T-helper 1 cell treated with Interleukin-12 subunit alpha and Interleukin-12 subunit beta and Interleukin-4 antibody, amounts not matched to agents 30 μg/mL and 1 μg/mL, for 36 hours (primary cell): ENCODE results near the gene SLC24A3.

Source experiments
- H3K27ac Mint-ChIP-seq: one replicate; pipeline ENCODE4 v1.8.0; 2021; ENCODE audit warnings: mild to moderate bottlenecking, mixed read lengths
- H3K27me3 Mint-ChIP-seq: one replicate; pipeline ENCODE4 v1.8.0; 2021; ENCODE audit warnings: low read depth, mixed read lengths
- H3K36me3 Mint-ChIP-seq: one replicate; pipeline ENCODE4 v1.8.0; 2021; ENCODE audit warnings: low read depth, mixed read lengths
- H3K4me1 Mint-ChIP-seq: one replicate; pipeline ENCODE4 v1.8.0; 2021; ENCODE audit warnings: low read depth, mixed read lengths
- H3K4me3 Mint-ChIP-seq: one replicate; pipeline ENCODE4 v1.8.0; 2021; ENCODE audit warnings: mild to moderate bottlenecking, moderate library complexity, mixed read lengths
- H3K9me3 Mint-ChIP-seq: one replicate; pipeline ENCODE4 v1.8.0; 2021; ENCODE audit warnings: mixed read lengths

The SLC24A3 gene

GRCh38 chr20:19429538-19429937 is 217.1 kb downstream of the SLC24A3 start:
- no peak overlapping the region for H3K27ac Mint-ChIP-seq
- H3K36me3 Mint-ChIP-seq = no peaks in the 10 kb centered on the region
- H3K4me1 Mint-ChIP-seq = no peaks in the 10 kb centered on the region

DNA sequence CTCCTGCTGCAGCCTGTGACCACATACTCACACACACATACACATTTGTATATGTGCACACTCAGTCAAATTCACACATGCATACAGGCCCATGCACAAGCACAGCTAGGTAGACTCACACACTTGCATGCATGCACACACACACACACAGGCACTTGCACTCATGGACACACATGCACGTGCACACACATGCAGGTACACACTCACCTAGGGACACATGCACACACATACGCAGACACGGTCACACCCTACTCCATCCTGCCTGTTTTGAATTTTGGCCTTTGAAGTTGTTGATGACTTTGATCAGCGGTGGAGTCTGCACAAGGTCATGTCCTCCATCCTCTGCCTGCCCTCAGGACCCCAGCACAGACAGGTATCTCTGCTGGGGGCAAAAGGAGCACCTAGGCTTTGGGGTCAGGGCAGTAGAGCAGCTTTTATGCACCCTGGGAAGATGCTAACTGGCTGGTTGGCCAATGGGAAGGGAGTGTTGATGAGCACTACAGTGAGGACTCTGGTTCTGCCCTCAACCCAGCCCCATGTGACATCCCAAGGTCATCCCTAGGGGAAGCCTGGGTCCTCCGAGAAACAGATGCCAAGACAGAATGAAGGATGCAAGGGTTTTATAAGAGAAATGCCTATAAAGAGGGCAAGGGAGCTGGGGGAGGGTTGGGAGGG is 218.3 kb downstream of the SLC24A3 start:
- no peaks in the 10 kb centered on the region for H3K4me1 Mint-ChIP-seq
- H3K27me3 Mint-ChIP-seq = no peaks in the 10 kb centered on the region
- H3K36me3 Mint-ChIP-seq = no peaks in the 10 kb centered on the region
- H3K9me3 Mint-ChIP-seq = no peaks in the 10 kb centered on the region
- no peak overlapping the region for H3K27ac Mint-ChIP-seq
- H3K4me3 Mint-ChIP-seq = no peak overlapping the region

More at GRCh38 chr20:19429538-19429937, 217.1 kb downstream of the SLC24A3 start:
- Mint-ChIP-seq H3K4me3 (no peak overlapping the region), H3K27me3 (no peaks in the 10 kb centered on the region), H3K9me3 (no peaks in the 10 kb centered on the region)

- Mint-ChIP-seq H3K4me3 (no peak overlapping the region), H3K9me3 (no peaks in the 10 kb centered on the region), H3K27ac (no peak overlapping the region), H3K27me3 (no peaks in the 10 kb centered on the region), H3K36me3 (no peaks in the 10 kb centered on the region), H3K4me1 (no peaks in the 10 kb centered on the region)
Measured at GRCh38 chr20:19431316-19431700, 218.9 kb downstream of the SLC24A3 start.

DNA sequence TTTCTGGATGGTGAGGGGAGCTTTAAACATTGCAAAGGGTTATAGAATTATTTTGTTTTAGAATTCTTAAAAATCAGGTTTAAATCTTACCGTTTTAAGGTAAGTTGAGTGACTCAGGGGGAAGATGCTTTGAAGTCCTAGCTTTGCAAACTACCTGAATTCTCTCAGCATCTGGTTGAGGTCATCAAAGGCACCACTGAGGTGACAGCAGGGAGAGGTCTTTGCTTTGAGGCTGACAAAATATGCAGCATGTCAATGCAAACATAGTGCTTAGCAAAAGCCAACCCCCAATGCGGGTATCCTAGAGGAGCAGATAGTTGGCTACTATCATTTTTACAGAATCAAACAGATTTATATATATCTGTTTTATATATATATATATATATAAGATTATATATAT is 219.5 kb downstream of the SLC24A3 start:
- no peaks in the 10 kb centered on the region for H3K27me3 Mint-ChIP-seq
- H3K36me3 Mint-ChIP-seq = no peaks in the 10 kb centered on the region
- no peak overlapping the region for H3K4me3 Mint-ChIP-seq
- H3K9me3 Mint-ChIP-seq = no peaks in the 10 kb centered on the region
- H3K4me1 Mint-ChIP-seq = no peaks in the 10 kb centered on the region
- no peak overlapping the region for H3K27ac Mint-ChIP-seq

DNA sequence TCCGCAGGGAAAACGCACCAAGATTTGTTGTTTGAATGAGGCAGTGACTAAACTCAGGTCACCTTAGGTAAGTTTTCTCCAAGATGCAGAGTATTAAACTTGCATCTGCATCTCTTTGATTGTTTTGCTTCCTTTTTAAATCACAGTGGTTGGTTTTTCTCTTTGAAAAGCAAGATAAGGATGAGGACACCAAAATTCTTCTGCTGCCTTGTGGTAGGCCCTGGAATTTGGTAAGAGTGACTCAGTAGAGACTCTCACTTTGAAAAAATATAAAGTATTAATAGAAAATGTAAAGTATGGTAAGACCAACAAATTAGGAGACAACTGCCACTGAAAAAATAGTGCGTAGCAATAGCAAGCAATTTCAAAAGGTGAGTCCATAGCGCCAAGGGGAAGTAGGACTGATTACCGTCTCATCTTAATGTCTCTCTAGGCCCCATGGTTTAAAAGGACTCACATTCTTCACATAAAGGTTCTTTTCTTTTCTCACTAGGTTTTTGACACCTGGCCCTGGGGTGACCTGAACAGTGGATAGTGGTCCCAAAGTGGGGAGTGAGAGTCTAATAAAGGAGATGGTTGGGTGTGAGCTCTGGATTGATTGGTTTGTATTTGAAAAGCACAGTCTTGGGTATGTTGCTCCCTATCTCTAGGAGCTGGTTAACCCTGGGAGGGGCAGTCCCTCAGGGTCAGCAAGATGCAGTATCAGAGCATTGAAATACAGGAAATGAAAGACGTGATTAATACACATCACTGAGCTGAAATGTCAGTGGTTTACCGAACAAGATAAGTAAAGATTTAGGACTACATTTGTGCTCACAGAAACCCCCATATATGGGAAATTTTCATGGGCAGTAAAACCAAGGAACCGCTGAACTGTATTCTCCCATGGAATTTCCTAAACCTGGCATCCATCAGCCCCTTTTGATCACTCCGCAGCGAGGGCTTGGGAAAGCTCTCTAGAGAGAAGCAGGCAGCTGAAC is 221.2 kb downstream of the SLC24A3 start:
- no peaks in the 10 kb centered on the region for H3K4me1 Mint-ChIP-seq
- no peaks in the 10 kb centered on the region for H3K36me3 Mint-ChIP-seq
- no peak overlapping the region for H3K27ac Mint-ChIP-seq
- no peak overlapping the region for H3K4me3 Mint-ChIP-seq
- no peaks in the 10 kb centered on the region for H3K27me3 Mint-ChIP-seq
- H3K9me3 Mint-ChIP-seq = no peaks in the 10 kb centered on the region

DNA sequence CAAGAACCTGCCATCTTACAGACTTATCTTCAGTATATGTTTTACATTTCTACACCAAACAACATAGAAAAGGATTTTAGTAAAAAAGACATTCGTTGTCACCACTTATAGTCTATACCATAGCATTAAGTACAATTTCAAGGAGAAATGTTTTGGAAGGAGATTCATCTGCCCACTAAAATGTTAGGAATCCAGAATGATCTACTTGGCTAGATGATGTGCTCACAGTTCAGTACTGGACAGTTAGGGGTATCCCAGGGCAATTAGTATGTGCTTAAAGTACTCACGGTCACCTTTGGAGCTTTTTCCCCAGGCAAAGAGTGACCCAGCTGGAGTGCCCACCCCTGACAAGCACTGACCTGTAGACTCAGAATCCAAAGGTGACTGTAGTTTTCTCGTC is 222.9 kb downstream of the SLC24A3 start:
- Mint-ChIP-seq H3K4me1 (no peaks in the 10 kb centered on the region), H3K27me3 (no peaks in the 10 kb centered on the region), H3K36me3 (no peaks in the 10 kb centered on the region), H3K9me3 (no peaks in the 10 kb centered on the region), H3K27ac (no peak overlapping the region), H3K4me3 (no peak overlapping the region)

- no peak overlapping the region for H3K27ac Mint-ChIP-seq
- no peaks in the 10 kb centered on the region for H3K27me3 Mint-ChIP-seq
- H3K9me3 Mint-ChIP-seq = no peaks in the 10 kb centered on the region
- no peak overlapping the region for H3K4me3 Mint-ChIP-seq
- no peaks in the 10 kb centered on the region for H3K4me1 Mint-ChIP-seq
- no peaks in the 10 kb centered on the region for H3K36me3 Mint-ChIP-seq
Measured at GRCh38 chr20:19435821-19436220, 223.4 kb downstream of the SLC24A3 start.

GRCh38 chr20:19438488-19438887 is 226.0 kb downstream of the SLC24A3 start:
- no peak overlapping the region for H3K4me3 Mint-ChIP-seq

GRCh38 chr20:19440660-19441527 is 228.5 kb downstream of the SLC24A3 start:
- Mint-ChIP-seq H3K27me3 (no peaks in the 10 kb centered on the region), H3K4me1 (peaks cover 3% of the 10 kb centered on the region), H3K4me3 (no peak overlapping the region), H3K27ac (no peak overlapping the region), H3K9me3 (peaks cover 8% of the 10 kb centered on the region), H3K36me3 (no peaks in the 10 kb centered on the region)

More at GRCh38 chr20:19438488-19438887, 226.0 kb downstream of the SLC24A3 start:
- no peaks in the 10 kb centered on the region for H3K27me3 Mint-ChIP-seq
- H3K4me1 Mint-ChIP-seq = peaks cover 3% of the 10 kb centered on the region
- no peaks in the 10 kb centered on the region for H3K36me3 Mint-ChIP-seq
- peaks cover 1% of the 10 kb centered on the region for H3K9me3 Mint-ChIP-seq
- H3K27ac Mint-ChIP-seq = no peak overlapping the region

DNA sequence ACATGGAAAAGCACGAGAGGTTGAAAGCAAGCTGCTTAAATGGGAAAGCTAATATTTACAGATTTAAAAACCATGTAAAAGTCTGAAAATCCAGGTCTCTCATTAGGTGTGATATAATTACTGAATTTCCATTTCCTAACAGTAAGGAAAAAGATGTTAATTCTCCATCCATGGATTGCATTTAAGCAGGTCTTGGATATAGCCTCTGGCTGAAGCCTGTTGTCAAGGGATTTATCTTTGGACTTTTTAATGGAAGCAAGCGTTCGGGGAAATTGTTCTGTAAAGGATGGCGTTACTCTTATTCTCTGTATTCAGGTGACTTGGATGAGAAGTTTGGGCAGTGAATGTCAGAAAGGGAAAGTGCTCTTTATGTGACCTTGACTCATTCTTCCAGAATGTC is 233.8 kb downstream of the SLC24A3 start:
- H3K27me3 Mint-ChIP-seq = no peaks in the 10 kb centered on the region
- H3K9me3 Mint-ChIP-seq = peaks cover 16% of the 10 kb centered on the region
- no peak overlapping the region for H3K27ac Mint-ChIP-seq
- H3K4me1 Mint-ChIP-seq = peaks cover under 1% of the 10 kb centered on the region
- no peaks in the 10 kb centered on the region for H3K36me3 Mint-ChIP-seq
- H3K4me3 Mint-ChIP-seq = no peak overlapping the region

- H3K27me3 Mint-ChIP-seq = no peaks in the 10 kb centered on the region
- peaks cover 13% of the 10 kb centered on the region for H3K9me3 Mint-ChIP-seq
- H3K4me3 Mint-ChIP-seq = no peak overlapping the region
- H3K36me3 Mint-ChIP-seq = no peaks in the 10 kb centered on the region
- H3K4me1 Mint-ChIP-seq = no peaks in the 10 kb centered on the region
- H3K27ac Mint-ChIP-seq = no peak overlapping the region
Measured at GRCh38 chr20:19448632-19449031, 236.2 kb downstream of the SLC24A3 start.

- no peaks in the 10 kb centered on the region for H3K36me3 Mint-ChIP-seq
- no peaks in the 10 kb centered on the region for H3K27me3 Mint-ChIP-seq
- H3K4me3 Mint-ChIP-seq = no peak overlapping the region
- H3K27ac Mint-ChIP-seq = no peak overlapping the region
- peaks cover 12% of the 10 kb centered on the region for H3K9me3 Mint-ChIP-seq
- no peaks in the 10 kb centered on the region for H3K4me1 Mint-ChIP-seq
Measured at GRCh38 chr20:19449051-19449450, 236.6 kb downstream of the SLC24A3 start.

GRCh38 chr20:19451231-19451922 is 238.9 kb downstream of the SLC24A3 start:
- Mint-ChIP-seq H3K4me1 (no peaks in the 10 kb centered on the region), H3K9me3 (peaks cover 8% of the 10 kb centered on the region), H3K4me3 (no peak overlapping the region), H3K27ac (no peak overlapping the region), H3K27me3 (no peaks in the 10 kb centered on the region), H3K36me3 (no peaks in the 10 kb centered on the region)

- no peaks in the 10 kb centered on the region for H3K4me1 Mint-ChIP-seq
- no peak overlapping the region for H3K4me3 Mint-ChIP-seq
- H3K9me3 Mint-ChIP-seq = peaks cover 8% of the 10 kb centered on the region
- no peaks in the 10 kb centered on the region for H3K27me3 Mint-ChIP-seq
- no peaks in the 10 kb centered on the region for H3K36me3 Mint-ChIP-seq
- no peak overlapping the region for H3K27ac Mint-ChIP-seq
Measured at GRCh38 chr20:19451923-19452295, 239.5 kb downstream of the SLC24A3 start.
